WERI-Rb-1 (cell line): ENCODE measurements around the gene SYNE2.

Experiments used
- DNase-seq: peaks from one replicate; pipeline ENCODE4 v3.0.0-alpha.2; 2020
- H3K27ac ChIP-seq: fragments of 250-450 bp; sonication (Bioruptor Pico); 2 replicates; pipeline ENCODE4 v1.5.1; 2020; ENCODE audit warnings: mild to moderate bottlenecking, moderate library complexity
- H3K27me3 ChIP-seq: fragments of 250-450 bp; sonication (Bioruptor Pico); 2 replicates; pipeline ENCODE4 v1.5.1; 2021; ENCODE audit warnings: mild to moderate bottlenecking, low read depth, moderate library complexity; ENCODE audit not compliant: insufficient read depth, severe bottlenecking
- H3K36me3 ChIP-seq: fragments of 250-450 bp; sonication (Bioruptor Pico); 2 replicates; pipeline ENCODE4 v1.5.1; 2020; ENCODE audit warnings: mild to moderate bottlenecking, moderate library complexity
- H3K4me3 ChIP-seq: 2 replicates; pipeline ENCODE4 v1.5.1; 2011; ENCODE audit warnings: low read depth, mild to moderate bottlenecking, control low read depth, low read length
- H3K9me3 ChIP-seq: fragments of 250-450 bp; sonication (Bioruptor Pico); 2 replicates; pipeline ENCODE4 v1.5.1; 2021; ENCODE audit warnings: mild to moderate bottlenecking, moderate library complexity; ENCODE audit not compliant: severe bottlenecking
- TF ChIP-seq, protein P1 (sequence below): IDR thresholded peaks from 2 replicates; pipeline ENCODE4 v1.5.1; 2011; ENCODE audit warnings: low read depth, mild to moderate bottlenecking, control low read depth, inconsistent platforms, low read length

The SYNE2 gene

DNA sequence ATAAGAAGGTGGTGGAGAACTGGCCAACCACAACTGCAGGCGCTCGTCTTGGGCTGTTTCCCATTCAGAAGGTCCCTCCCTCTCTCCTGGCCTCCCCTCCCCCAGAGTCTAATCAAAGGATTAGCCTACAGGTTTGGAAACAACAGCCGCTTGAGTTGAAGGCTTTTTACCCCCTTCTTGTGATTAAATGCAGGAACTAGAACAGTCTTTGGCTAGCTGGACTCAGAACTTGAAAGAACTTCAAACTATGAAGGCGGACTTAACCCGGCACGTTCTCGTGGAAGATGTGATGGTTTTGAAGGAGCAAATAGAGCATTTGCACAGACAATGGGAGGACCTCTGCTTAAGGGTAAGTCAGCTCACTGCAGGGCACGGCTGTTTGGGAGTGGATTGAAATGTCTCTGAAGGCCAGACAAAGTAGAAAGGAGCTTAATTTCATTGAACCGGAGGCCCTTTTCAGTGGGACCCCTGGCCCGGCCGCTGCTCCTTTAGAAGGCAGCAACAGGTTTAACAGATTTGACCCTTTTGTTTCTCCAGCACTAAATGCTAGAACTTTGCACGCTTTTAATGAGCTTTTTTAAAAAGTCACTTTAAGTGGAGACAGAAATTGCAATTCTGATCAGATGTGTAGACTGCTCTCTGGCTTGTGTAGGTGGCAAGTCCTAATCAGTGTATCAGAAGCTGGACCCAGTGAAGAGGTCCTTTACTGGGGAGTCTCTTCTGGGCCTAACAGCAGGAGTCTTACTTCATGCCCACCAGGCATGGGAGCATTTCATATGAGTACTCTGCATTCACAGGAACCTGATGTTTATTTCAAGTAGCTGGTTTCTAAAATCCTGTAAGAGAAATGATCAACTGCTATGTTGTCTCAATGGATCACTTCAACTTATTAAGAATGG lies 333.7 kb downstream of the SYNE2 start:
- peak; percentile 88 for DNase-seq
- H3K27ac ChIP-seq = peak overlapping the region; percentile 90
- TF ChIP-seq, protein P1, sequence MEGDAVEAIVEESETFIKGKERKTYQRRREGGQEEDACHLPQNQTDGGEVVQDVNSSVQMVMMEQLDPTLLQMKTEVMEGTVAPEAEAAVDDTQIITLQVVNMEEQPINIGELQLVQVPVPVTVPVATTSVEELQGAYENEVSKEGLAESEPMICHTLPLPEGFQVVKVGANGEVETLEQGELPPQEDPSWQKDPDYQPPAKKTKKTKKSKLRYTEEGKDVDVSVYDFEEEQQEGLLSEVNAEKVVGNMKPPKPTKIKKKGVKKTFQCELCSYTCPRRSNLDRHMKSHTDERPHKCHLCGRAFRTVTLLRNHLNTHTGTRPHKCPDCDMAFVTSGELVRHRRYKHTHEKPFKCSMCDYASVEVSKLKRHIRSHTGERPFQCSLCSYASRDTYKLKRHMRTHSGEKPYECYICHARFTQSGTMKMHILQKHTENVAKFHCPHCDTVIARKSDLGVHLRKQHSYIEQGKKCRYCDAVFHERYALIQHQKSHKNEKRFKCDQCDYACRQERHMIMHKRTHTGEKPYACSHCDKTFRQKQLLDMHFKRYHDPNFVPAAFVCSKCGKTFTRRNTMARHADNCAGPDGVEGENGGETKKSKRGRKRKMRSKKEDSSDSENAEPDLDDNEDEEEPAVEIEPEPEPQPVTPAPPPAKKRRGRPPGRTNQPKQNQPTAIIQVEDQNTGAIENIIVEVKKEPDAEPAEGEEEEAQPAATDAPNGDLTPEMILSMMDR = no peak
- H3K27me3 ChIP-seq = no peaks in the 10 kb centered on the region
- H3K36me3 ChIP-seq = peaks cover 43% of the 10 kb centered on the region
- H3K9me3 ChIP-seq = peaks cover 4% of the 10 kb centered on the region
- H3K4me3 ChIP-seq = peak overlapping the region; percentile 66

DNA sequence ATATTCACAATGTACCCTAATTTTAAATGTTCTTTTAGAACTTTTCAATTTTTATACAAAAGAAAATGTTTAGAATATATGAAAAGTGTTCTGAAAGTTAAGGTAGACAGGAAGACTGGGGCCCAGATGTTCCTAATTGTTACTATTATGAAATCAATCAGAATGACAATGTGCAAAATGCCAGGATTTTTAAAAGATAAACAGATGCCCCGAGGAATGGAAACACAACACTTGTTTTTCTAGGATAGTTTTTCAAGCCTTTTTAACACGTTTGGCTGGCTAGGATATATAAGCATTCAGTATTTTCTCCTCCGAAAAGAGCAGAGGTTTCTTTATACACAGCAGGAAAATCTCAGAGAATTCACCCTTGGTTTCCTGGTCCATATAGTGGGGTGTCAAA lies 334.5 kb downstream of the SYNE2 start:
- Histone ChIP-seq H3K27ac (peak overlapping the region; percentile 90), H3K27me3 (no peaks in the 10 kb centered on the region), H3K36me3 (peaks cover 51% of the 10 kb centered on the region), H3K9me3 (peaks cover 4% of the 10 kb centered on the region), H3K4me3 (peak overlapping the region; percentile 66)
- no peak for DNase-seq
- TF ChIP-seq, protein P1 = no peak

DNA sequence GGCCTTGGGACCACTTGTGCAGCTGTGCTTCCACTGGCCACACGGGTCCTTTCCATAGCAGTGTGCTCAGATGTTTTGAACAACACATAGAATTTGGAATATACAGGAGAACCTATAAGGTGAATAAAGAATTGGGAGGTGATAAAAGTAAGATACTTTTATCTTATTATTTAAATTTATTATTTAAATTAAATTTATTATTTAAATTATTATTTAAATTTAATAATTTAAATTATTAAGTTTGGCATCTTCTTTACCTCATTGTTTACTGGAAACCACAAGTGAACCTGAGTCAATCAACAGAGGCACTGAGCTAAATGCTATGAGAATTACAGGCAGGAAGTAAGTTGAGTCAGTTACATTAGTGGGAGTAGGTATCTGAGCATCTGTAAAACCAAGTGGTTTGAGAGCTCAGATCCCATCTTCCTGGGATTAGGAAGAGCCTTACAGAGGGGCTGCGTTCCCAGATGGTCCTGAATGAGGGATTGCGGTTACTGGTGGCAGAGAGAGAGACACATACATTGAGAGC lies 338.2 kb downstream of the SYNE2 start:
- DNase-seq = no peak
- TF ChIP-seq, protein P1 = no peak
- Histone ChIP-seq H3K36me3 (peaks cover 61% of the 10 kb centered on the region), H3K27me3 (no peaks in the 10 kb centered on the region), H3K27ac (no peak overlapping the region), H3K9me3 (no peaks in the 10 kb centered on the region), H3K4me3 (no peak overlapping the region)

DNA sequence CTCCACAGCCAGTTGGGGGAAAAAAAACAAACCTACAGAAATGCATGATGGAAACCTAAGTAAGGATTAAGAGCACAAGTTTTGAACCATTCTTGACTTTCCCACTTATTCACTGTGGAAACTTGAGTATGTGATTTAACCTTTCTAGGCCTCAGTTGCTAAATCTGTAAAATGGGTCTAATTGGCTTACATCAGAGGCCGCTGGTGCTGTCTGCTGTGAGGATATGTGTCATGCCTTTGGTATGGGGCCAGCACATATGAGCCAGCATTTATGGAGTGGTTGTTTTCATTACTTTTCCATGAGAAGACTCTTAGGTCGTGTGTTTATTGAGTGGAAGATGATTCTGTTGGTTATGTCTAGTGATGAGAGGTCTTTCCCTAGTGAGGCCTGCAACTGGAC lies 339.0 kb downstream of the SYNE2 start:
- H3K36me3 ChIP-seq = peaks cover 58% of the 10 kb centered on the region
- H3K4me3 ChIP-seq = no peak overlapping the region
- H3K9me3 ChIP-seq = no peaks in the 10 kb centered on the region
- TF ChIP-seq, protein P1 = no peak
- DNase-seq = no peak
- H3K27me3 ChIP-seq = no peaks in the 10 kb centered on the region
- no peak overlapping the region for H3K27ac ChIP-seq

DNA sequence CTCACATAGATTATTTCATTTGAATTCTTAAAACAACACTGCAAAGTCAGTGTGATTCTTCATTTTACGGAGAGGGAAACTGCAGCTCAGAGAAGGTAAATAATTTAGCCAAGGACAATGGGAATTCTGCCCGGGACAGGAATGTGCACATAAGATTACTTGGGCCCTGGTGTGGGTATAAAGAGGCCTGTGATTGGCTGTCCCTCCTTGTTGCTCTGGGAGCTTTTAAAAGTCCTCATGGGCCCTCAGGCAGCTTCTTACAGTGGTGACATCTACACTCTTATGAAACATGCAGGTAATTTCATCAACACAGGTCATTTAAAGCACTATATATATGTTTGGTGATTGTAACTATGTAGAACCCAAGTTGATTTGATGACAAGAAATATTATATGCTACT lies 341.0 kb downstream of the SYNE2 start:
- H3K27me3 ChIP-seq = no peaks in the 10 kb centered on the region
- H3K27ac ChIP-seq = no peak overlapping the region
- no peak for DNase-seq
- no peaks in the 10 kb centered on the region for H3K9me3 ChIP-seq
- TF ChIP-seq, protein P1 = no peak
- no peak overlapping the region for H3K4me3 ChIP-seq
- peaks cover 58% of the 10 kb centered on the region for H3K36me3 ChIP-seq
